Measurements from ENCODE around the gene BTD.

DNA sequence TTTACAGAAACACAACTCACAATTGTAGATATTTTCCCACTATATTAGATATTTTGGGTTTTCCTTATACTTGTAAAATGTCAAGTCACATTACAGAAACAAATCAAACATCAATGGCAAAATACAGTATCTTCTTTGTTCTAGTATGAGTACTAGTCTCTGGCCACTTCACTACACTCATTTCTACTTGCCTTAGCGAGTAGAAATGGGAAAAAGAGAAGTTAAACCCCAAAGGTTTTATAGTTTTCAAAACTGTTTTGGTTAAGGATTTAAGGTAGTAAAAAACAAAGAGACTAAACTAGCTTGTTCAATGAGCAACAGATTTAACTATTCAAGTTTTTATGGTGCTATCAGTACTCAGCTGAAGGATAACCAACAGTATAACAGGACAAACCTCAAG lies 81.7 kb downstream of the BTD start:
- TF ChIP-seq, protein P1, sequence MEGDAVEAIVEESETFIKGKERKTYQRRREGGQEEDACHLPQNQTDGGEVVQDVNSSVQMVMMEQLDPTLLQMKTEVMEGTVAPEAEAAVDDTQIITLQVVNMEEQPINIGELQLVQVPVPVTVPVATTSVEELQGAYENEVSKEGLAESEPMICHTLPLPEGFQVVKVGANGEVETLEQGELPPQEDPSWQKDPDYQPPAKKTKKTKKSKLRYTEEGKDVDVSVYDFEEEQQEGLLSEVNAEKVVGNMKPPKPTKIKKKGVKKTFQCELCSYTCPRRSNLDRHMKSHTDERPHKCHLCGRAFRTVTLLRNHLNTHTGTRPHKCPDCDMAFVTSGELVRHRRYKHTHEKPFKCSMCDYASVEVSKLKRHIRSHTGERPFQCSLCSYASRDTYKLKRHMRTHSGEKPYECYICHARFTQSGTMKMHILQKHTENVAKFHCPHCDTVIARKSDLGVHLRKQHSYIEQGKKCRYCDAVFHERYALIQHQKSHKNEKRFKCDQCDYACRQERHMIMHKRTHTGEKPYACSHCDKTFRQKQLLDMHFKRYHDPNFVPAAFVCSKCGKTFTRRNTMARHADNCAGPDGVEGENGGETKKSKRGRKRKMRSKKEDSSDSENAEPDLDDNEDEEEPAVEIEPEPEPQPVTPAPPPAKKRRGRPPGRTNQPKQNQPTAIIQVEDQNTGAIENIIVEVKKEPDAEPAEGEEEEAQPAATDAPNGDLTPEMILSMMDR (IDR thresholded peaks at IDR 0.05): no peak
- no peak for TF ChIP-seq RAD21 (conservative IDR thresholded peaks at IDR 0.05 in 1 of 2, IDR thresholded peaks at IDR 0.05 in 1 of 2)
- TF ChIP-seq RFX5 (IDR thresholded peaks at IDR 0.05): no peak
- TF ChIP-seq POLR2AphosphoS2 (conservative IDR thresholded peaks at IDR 0.05; ENCODE audit: low read length): no peak
- TF ChIP-seq RCOR1 (IDR thresholded peaks at IDR 0.05; ENCODE audit: low read depth, low read length): no peak
- TF ChIP-seq, protein P2, sequence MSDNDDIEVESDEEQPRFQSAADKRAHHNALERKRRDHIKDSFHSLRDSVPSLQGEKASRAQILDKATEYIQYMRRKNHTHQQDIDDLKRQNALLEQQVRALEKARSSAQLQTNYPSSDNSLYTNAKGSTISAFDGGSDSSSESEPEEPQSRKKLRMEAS (IDR thresholded peaks at IDR 0.05): no peak
- TF ChIP-seq SREBF2 (IDR thresholded peaks at IDR 0.05): no peak
- no peak for TF ChIP-seq MYC (IDR thresholded peaks at IDR 0.05; ENCODE audit: borderline replicate concordance, low read length)
